K562 treated with DMSO at 1 percent for 48 hours (cell line): ENCODE data around the gene ACSL5. TPM values are rescaled to one million over a fixed set of nuclear protein-coding genes. Genes with fewer than 3 reads are reported as not detected.

Experiments
- total RNA-seq: library from RNA; unstranded; fragments of 300-600 nt; gene quantifications from 2 replicates; pipeline ENCODE4 v1.2.3, GENCODE V29; 2022; ENCODE audit warnings: low replicate concordance; ENCODE audit errors: extremely low read depth

Gene ACSL5, protein sequence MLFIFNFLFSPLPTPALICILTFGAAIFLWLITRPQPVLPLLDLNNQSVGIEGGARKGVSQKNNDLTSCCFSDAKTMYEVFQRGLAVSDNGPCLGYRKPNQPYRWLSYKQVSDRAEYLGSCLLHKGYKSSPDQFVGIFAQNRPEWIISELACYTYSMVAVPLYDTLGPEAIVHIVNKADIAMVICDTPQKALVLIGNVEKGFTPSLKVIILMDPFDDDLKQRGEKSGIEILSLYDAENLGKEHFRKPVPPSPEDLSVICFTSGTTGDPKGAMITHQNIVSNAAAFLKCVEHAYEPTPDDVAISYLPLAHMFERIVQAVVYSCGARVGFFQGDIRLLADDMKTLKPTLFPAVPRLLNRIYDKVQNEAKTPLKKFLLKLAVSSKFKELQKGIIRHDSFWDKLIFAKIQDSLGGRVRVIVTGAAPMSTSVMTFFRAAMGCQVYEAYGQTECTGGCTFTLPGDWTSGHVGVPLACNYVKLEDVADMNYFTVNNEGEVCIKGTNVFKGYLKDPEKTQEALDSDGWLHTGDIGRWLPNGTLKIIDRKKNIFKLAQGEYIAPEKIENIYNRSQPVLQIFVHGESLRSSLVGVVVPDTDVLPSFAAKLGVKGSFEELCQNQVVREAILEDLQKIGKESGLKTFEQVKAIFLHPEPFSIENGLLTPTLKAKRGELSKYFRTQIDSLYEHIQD
- not detected in 2 replicates for total RNA-seq

DNA sequence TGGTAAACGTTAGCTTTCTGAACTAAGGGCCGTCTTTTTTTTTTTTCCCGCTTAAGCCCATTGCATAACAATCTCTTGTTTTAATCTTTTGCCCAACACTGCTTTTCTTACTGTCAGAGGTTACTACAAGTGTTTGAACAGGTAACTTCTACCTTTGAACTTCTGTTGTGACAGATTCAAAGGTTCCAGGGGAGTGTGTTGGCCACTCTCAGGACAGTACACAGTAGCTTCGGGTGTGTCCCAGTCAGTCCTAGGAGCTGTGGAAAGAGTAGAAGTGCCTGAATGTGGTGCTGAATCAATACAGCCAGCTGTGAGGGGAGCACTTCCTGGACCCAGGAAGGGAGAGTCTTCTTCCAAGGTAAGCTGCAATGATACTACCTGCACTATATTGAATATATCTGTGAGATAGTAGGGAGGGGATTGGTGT, at the start of gene ACSL5:
TSS of gene ACSL5 (plus strand) at position 205 of the 427 bp plus-strand sequence. CDS start 20,831 bp downstream, outside the sequence.

DNA sequence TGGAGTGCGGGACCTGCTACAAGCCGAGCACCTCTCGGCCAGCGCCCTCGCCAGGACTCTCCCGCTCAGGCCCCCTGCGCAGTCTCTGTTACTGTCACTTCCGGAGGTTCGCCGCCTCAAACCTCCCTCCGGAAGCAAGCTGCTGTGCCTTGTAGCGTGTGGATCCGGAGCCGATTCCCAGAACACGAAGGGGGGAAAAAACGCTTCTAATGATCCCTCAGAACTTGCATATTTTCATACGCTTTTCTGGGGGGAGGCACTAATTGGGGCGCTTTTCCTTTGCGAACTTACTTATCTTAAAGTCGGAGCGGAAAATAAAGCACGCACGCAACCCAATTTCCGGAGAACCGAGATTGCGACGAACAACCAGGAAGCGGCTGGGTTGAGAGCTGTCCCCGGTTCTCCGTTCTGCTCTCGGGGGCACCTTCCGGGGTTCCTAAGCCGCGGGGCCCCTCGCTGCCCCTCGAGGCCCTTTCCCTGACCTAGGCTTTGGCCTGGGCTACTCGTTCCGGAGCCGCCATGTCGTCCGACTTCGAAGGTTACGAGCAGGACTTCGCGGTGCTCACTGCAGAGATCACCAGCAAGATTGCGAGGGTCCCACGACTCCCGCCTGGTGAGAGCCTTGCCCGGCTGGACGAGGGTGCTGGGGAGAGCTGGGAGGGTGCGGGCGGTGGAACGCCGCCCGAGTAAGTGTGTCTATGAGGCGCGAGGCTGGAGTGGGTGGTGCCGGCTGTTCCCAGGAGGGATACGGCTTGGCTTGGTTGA, 73.1 kb downstream of the ACSL5 start, which contains the start of the genes VTI1A and ZDHHC6:
TSS of gene VTI1A (plus strand) at position 361 of the 765 bp plus-strand sequence. CDS start at position 520, 159 bp downstream.
TSS of gene ZDHHC6 (minus strand) at position 60 of the 765 bp plus-strand sequence. CDS start 1,478 bp downstream, outside the sequence.

Other genes with a start within 250 kb of the ACSL5 start
- gene GPAM, start 190.4 kb upstream of the ACSL5 start, total RNA-seq: not detected in 2 replicates
- not detected in 2 replicates for gene TECTB, start 90.7 kb upstream of the ACSL5 start, total RNA-seq
- not detected in 2 replicates for gene ZDHHC6, start 72.8 kb downstream of the ACSL5 start, total RNA-seq
- gene VTI1A, start 73.1 kb downstream of the ACSL5 start, total RNA-seq: not detected in 2 replicates